GM12873 (cell line): Measurements from ENCODE around the gene SLC9A8.

Experiments used
- TF ChIP-seq, protein P1 (sequence below): IDR thresholded peaks from 2 replicates; pipeline ENCODE4 v1.5.1; 2012; ENCODE audit warnings: low read depth, mild to moderate bottlenecking, moderate library complexity, low read length, control low read depth; ENCODE audit not compliant: insufficient read depth; ENCODE audit errors: missing control alignments

SLC9A8 gene

DNA sequence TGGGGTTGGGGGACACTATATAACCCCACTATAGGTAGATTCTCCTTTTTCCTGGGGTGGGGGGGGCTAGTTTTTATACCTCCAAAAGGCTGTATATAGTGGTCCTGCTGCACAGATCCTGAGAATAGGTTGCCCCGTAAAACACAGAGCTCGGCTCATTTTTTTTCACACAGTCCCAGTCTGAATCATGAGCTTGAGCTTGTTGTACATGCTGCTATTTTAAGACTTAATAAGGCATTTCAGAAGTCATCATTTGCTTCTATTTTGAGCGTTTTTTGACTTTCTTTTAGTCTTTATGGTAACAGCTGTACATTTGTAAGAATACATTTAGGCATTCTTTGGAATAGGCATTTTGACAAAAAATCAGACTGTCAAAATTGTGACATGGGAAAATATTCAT, 30.5 kb downstream of the SLC9A8 start:
- TF ChIP-seq, protein P1, sequence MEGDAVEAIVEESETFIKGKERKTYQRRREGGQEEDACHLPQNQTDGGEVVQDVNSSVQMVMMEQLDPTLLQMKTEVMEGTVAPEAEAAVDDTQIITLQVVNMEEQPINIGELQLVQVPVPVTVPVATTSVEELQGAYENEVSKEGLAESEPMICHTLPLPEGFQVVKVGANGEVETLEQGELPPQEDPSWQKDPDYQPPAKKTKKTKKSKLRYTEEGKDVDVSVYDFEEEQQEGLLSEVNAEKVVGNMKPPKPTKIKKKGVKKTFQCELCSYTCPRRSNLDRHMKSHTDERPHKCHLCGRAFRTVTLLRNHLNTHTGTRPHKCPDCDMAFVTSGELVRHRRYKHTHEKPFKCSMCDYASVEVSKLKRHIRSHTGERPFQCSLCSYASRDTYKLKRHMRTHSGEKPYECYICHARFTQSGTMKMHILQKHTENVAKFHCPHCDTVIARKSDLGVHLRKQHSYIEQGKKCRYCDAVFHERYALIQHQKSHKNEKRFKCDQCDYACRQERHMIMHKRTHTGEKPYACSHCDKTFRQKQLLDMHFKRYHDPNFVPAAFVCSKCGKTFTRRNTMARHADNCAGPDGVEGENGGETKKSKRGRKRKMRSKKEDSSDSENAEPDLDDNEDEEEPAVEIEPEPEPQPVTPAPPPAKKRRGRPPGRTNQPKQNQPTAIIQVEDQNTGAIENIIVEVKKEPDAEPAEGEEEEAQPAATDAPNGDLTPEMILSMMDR: no peak

- TF ChIP-seq, protein P1: no peak
Measured at GRCh38 chr20:49843770-49844380, 31.2 kb downstream of the SLC9A8 start.

- TF ChIP-seq, protein P1: no peak
Measured at GRCh38 chr20:49845060-49845459, 32.4 kb downstream of the SLC9A8 start.

DNA sequence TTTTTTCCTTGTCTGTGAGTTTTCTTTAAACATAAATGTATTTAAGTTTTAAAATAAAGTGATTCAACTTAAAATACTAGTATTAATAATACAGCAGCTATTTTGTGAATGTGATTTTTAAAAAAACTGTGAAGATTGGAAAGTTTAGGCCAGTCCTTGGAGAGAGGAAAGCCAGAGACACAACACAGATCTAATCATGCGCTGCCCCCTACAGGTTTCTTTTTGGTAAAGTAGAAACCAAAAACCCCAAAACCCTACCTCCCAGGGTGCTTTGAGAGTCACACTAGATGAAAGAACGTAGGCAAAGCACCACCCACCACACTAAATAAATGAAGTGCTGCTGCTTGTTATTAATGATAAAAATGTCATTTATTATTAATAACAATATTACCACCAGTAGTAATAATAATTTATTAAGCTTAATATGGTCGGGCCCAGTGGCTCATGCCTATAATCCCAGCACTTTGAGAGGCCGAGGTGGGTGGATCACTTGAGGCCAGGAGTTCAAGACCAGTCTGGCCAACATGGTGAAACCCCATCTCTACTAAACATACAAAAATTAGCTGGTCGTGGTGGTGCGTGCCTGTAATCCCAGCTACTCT, 33.7 kb downstream of the SLC9A8 start:
- TF ChIP-seq, protein P1: peak; percentile 64

DNA sequence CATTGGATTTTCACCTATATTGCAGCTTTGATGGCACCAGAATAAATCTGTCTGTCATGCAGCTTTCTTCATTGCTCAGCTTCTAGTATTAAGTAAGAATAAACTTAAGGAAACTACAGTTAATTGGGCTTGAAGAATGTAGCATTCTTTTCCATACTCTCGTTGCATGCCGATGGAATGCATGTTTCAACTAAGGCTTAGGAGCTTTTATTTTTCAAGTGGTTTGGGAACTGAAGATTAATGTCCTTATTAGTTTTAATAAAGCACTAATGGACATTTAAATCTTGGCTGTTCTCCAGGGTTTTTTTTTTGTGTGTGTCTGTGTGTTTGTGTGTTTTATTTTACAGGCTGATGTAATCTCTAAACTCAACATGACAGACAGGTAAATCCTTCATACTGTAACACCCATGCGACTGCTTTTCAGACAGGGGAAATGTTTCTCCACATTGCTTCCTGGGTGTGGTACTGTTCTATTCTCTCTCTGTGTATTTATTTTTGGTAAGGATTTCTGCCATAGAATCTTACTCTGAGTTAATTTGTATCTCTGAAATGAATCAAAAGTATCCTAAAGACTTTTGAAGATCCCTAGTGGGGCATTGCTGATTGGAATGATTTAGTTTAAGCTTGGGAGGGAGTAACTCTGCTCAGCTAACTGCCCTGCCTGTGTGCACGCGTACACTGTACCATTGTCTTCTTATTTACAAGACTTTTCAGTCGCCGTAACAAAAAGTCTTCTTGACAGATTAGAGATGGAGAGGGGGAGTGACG, 38.0 kb downstream of the SLC9A8 start:
- TF ChIP-seq, protein P1: no peak

DNA sequence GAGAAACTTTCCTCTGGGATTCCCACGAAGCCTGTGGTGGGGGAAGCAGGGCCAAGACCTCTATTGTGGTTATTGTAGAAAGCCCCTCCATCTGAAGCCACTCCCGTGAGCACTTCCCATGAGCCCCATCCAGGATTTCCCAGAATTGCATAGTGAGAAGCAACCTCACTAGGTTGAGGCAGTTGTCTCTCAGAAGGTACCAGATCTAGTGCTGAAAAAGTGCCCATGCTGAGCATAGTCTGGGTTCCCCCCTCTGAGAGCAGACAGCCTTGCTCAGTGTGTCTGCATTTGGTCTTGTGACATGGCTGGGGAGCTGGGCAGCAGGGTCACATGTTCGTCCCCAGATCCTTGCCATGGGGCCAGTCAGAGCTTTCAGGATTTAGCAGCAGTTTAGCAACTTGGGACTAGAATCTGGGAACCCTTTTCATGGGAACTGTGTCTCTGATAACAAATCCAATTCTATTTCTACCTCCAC, 38.6 kb downstream of the SLC9A8 start:
- TF ChIP-seq, protein P1: no peak

DNA sequence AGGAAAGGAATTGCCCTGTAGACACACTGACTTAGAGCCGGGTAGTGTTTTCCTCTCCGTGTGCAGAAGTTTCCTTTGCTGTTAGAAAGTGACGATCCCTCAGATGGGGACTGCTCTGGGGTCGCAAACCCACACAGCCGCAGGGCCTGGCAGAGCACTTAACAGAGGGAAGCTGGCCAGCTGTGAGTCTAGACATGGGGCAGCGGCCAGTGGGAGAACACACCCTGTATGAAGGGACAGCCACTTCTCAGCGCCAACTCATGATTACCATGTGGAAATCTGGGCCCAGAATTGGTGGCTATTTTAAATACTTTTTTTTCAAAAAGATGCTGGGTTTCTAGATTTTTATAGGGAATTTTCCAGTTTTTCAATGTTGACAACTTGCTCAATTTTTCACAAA, 39.4 kb downstream of the SLC9A8 start:
- TF ChIP-seq, protein P1: no peak
